HUES64 (cell line): ENCODE data around the gene SCAPER.

Experiments
- H3K27ac ChIP-seq: 2 replicates; pipeline ENCODE4 v1.7.0; 2013; ENCODE audit warnings: low read depth, low read length, inconsistent platforms
- H3K27me3 ChIP-seq: 2 replicates; pipeline ENCODE4 v1.6.1; 2013; ENCODE audit warnings: mild to moderate bottlenecking, low read length; ENCODE audit not compliant: insufficient read depth
- H3K36me3 ChIP-seq: 2 replicates; pipeline ENCODE4 v1.6.1; 2013; ENCODE audit warnings: mild to moderate bottlenecking, low read length; ENCODE audit not compliant: insufficient read depth
- H3K4me1 ChIP-seq: 2 replicates; pipeline ENCODE4 v1.6.1; 2013; ENCODE audit warnings: mild to moderate bottlenecking, low read length, moderate library complexity; ENCODE audit not compliant: insufficient read depth
- H3K4me3 ChIP-seq: 2 replicates; pipeline ENCODE4 v1.5.1; 2013; ENCODE audit warnings: mild to moderate bottlenecking, low read length, moderate library complexity
- H3K9ac ChIP-seq: 2 replicates; pipeline ENCODE4 v1.6.1; 2013; ENCODE audit warnings: mild to moderate bottlenecking, low read depth, low read length
- H3K9me3 ChIP-seq: 2 replicates; pipeline ENCODE4 v1.6.1; 2013; ENCODE audit warnings: low read depth, low read length; ENCODE audit not compliant: insufficient read depth
- WGBS: fragments of 150-250, 120-280 bp; methylation state at CpG from one replicate; pipeline ENCODE4 v1.1.7; 2013; ENCODE audit warnings: missing lambda C conversion rate; 5-methylcytosine and 5-hydroxymethylcytosine counted together

The SCAPER gene

GRCh38 chr15:76935620-76936019 lies 30.5 kb upstream of the SCAPER start:
- Histone ChIP-seq H3K9ac (no peak overlapping the region), H3K27ac (no peak overlapping the region)
- over 99% methylated on average over 2 of the region's 2 CpGs for WGBS

GRCh38 chr15:76932135-76932966 lies 27.2 kb upstream of the SCAPER start:
- peak overlapping the region; percentile 97 for H3K9ac ChIP-seq
- peak overlapping the region; percentile 99 for H3K4me3 ChIP-seq
- H3K9me3 ChIP-seq: no peaks in the 10 kb centered on the region
- H3K36me3 ChIP-seq: peaks cover 48% of the 10 kb centered on the region
- H3K4me1 ChIP-seq: peaks cover 40% of the 10 kb centered on the region
- WGBS: 16% methylated on average over 11 of the region's 14 CpGs
- no peaks in the 10 kb centered on the region for H3K27me3 ChIP-seq
- H3K27ac ChIP-seq: peak overlapping the region; percentile 80

More at GRCh38 chr15:76935620-76936019, 30.5 kb upstream of the SCAPER start:
- Histone ChIP-seq H3K4me1 (peaks cover 22% of the 10 kb centered on the region), H3K9me3 (no peaks in the 10 kb centered on the region), H3K4me3 (no peak overlapping the region), H3K27me3 (no peaks in the 10 kb centered on the region), H3K36me3 (peaks cover 78% of the 10 kb centered on the region)

GRCh38 chr15:76931397-76932134 lies 26.4 kb upstream of the SCAPER start, which contains the start of gene RCN2:
TSS of gene RCN2 (plus strand) at chr15:76931749. CDS start at chr15:76931842, 93 bp downstream.
- WGBS: under 1% methylated on average over 96 of the region's 96 CpGs
- Histone ChIP-seq H3K9ac (peak within 1 kb of the TSS; percentile 97), H3K27ac (peak within 1 kb of the TSS; percentile 80), H3K4me1 (peaks cover 40% of the 10 kb centered on the region), H3K27me3 (no peaks in the 10 kb centered on the region), H3K36me3 (peaks cover 40% of the 10 kb centered on the region), H3K4me3 (peak within 1 kb of the TSS; percentile 99), H3K9me3 (no peaks in the 10 kb centered on the region)

GRCh38 chr15:76930831-76931396 lies 25.8 kb upstream of the SCAPER start:
- no peaks in the 10 kb centered on the region for H3K9me3 ChIP-seq
- H3K4me3 ChIP-seq: peak overlapping the region; percentile 99
- H3K9ac ChIP-seq: peak overlapping the region; percentile 76
- peak overlapping the region; percentile 79 for H3K27ac ChIP-seq
- WGBS: 38% methylated on average over 7 of the region's 7 CpGs
- peaks cover 40% of the 10 kb centered on the region for H3K4me1 ChIP-seq
- H3K27me3 ChIP-seq: no peaks in the 10 kb centered on the region
- H3K36me3 ChIP-seq: peaks cover 34% of the 10 kb centered on the region

GRCh38 chr15:76929011-76929760 lies 24.0 kb upstream of the SCAPER start:
- Histone ChIP-seq H3K9me3 (no peaks in the 10 kb centered on the region), H3K4me1 (peaks cover 40% of the 10 kb centered on the region), H3K9ac (no peak overlapping the region), H3K36me3 (peaks cover 18% of the 10 kb centered on the region), H3K27ac (no peak overlapping the region), H3K4me3 (no peak overlapping the region), H3K27me3 (no peaks in the 10 kb centered on the region)

GRCh38 chr15:76928201-76928600 lies 23.1 kb upstream of the SCAPER start:
- Histone ChIP-seq H3K4me1 (peaks cover 35% of the 10 kb centered on the region), H3K27me3 (no peaks in the 10 kb centered on the region), H3K4me3 (no peak overlapping the region), H3K9ac (no peak overlapping the region), H3K36me3 (peaks cover 8% of the 10 kb centered on the region), H3K27ac (no peak overlapping the region), H3K9me3 (no peaks in the 10 kb centered on the region)
- WGBS: 87% methylated on average over 3 of the region's 3 CpGs

- H3K4me1 ChIP-seq: no peaks in the 10 kb centered on the region
- no peak overlapping the region for H3K9ac ChIP-seq
- H3K27me3 ChIP-seq: 0 out of 2 replicates have a peak, but pooled peaks cover 3% of the 10 kb centered on the region
- WGBS: 93% methylated on average over 13 of the region's 13 CpGs
- no peak overlapping the region for H3K4me3 ChIP-seq
- H3K36me3 ChIP-seq: no peaks in the 10 kb centered on the region
- H3K27ac ChIP-seq: no peak overlapping the region
- no peaks in the 10 kb centered on the region for H3K9me3 ChIP-seq
These were observed 11.2 kb upstream of the SCAPER start for GRCh38 chr15:76916369-76916768.

- Histone ChIP-seq H3K9ac (no peak overlapping the region), H3K4me1 (no peaks in the 10 kb centered on the region), H3K27ac (no peak overlapping the region), H3K36me3 (no peaks in the 10 kb centered on the region), H3K4me3 (no peak overlapping the region), H3K27me3 (0 out of 2 replicates have a peak, but pooled peaks cover 3% of the 10 kb centered on the region), H3K9me3 (no peaks in the 10 kb centered on the region)
- WGBS: 89% methylated on average over 2 of the region's 2 CpGs
These were observed 8.6 kb upstream of the SCAPER start for GRCh38 chr15:76913737-76914136.

- H3K27me3 ChIP-seq: 0 out of 2 replicates have a peak, but pooled peaks cover 3% of the 10 kb centered on the region
- no peaks in the 10 kb centered on the region for H3K4me1 ChIP-seq
- H3K4me3 ChIP-seq: no peak overlapping the region
- 97% methylated on average over 2 of the region's 4 CpGs for WGBS
- H3K27ac ChIP-seq: no peak overlapping the region
- no peaks in the 10 kb centered on the region for H3K9me3 ChIP-seq
- H3K36me3 ChIP-seq: no peaks in the 10 kb centered on the region
- no peak overlapping the region for H3K9ac ChIP-seq
These were observed 7.3 kb upstream of the SCAPER start for GRCh38 chr15:76912430-76912829.

GRCh38 chr15:76905855-76906254 lies 715 bp upstream of the SCAPER start:
- H3K27ac ChIP-seq: no peak overlapping the region
- no peak overlapping the region for H3K9ac ChIP-seq
- peak overlapping the region; percentile 74 for H3K4me3 ChIP-seq
- no peaks in the 10 kb centered on the region for H3K36me3 ChIP-seq
- no peaks in the 10 kb centered on the region; the same call in 1 of the 2 replicates for H3K9me3 ChIP-seq
- H3K27me3 ChIP-seq: peaks cover 22% of the 10 kb centered on the region
- H3K4me1 ChIP-seq: peaks cover 11% of the 10 kb centered on the region
- 40% methylated on average over 8 of the region's 9 CpGs for WGBS
